A549 (cell line): ENCODE data around the gene MAX. TPM values are rescaled to one million over a fixed set of nuclear protein-coding genes. Genes with fewer than 3 reads are reported as not detected.

Source experiments
- ATAC-seq, 2 experiments: fragments of 200-7000 bp in 1 of 2; fragments of >200 bp in 1 of 2; cut with Nextera tagmentation in 1 of 2; cut with Tn5 transposase in 1 of 2; 3 replicates each; pipeline versions ENCODE4 v1.8.0 to v1.9.1; 2018 to 2020; ENCODE audit warnings: mild to moderate bottlenecking in 1 of 2, moderate library complexity in 1 of 2
- CTCF ChIA-PET: fragments of 300-600 bp; sonication (Branson Sonifier 250); formaldehyde crosslinking; extraction: SDS; loops from one replicate; lab custom pipeline; 2021; ENCODE audit warnings: antibody characterized with exemption, inconsistent platforms; lab: Yijun Ruan, JAX
- POLR2A ChIA-PET: fragments of 350-600 bp; formaldehyde crosslinking; extraction: SDS; loops from one replicate; lab custom pipeline; 2021; ENCODE audit warnings: antibody characterized with exemption, inconsistent platforms; lab: Yijun Ruan, JAX
- DNase-seq, 2 experiments: peaks; one replicate each; pipeline versions ENCODE4 v3.0.0 to v3.0.0-alpha.2; 2011 to 2016; ENCODE audit warnings: low read depth in 1 of 2, low spot score in 1 of 2
- FAIRE-seq: peaks from 2 replicates; lab custom pipeline; 2011; peaks lifted over from hg19 to GRCh38; lab: Jason Lieb, UNC
- H3K27ac ChIP-seq, 2 experiments: fragments of >200 bp; sonication (Bioruptor Twin); formaldehyde crosslinking; 3 replicates each; pipeline ENCODE4 v1.5.1; 2016 to 2017
- H3K4me1 ChIP-seq: fragments of >200 bp; sonication (Bioruptor Twin); formaldehyde crosslinking; 3 replicates; pipeline ENCODE4 v1.6.1; 2016
- H3K4me2 ChIP-seq: fragments of >200 bp; sonication (Bioruptor Twin); formaldehyde crosslinking; 3 replicates; pipeline ENCODE4 v1.6.1; 2016
- H3K4me3 ChIP-seq: fragments of >200 bp; sonication (Bioruptor Twin); formaldehyde crosslinking; 3 replicates; pipeline ENCODE4 v1.5.1; 2016
- H3K9me3 ChIP-seq: fragments of >200 bp; sonication (Bioruptor Twin); formaldehyde crosslinking; 3 replicates; pipeline ENCODE4 v1.6.1; 2016
- ATOH8 ChIP-seq: fragments of 250-450 bp; sonication (Bioruptor Pico); IDR thresholded peaks from 2 replicates; pipeline ENCODE4 v1.5.0; 2020; ENCODE audit warnings: low read depth, mild to moderate bottlenecking, moderate library complexity
- CBX2 ChIP-seq: fragments of 200-600 bp; sonication (generic); IDR thresholded peaks from 2 replicates; pipeline ENCODE4 v1.6.1; 2016; ENCODE audit warnings: low read depth, mild to moderate bottlenecking, borderline replicate concordance
- CHD2 ChIP-seq: fragments of 150-350 bp; IDR thresholded peaks from 2 replicates; pipeline ENCODE4 v1.6.1; 2014; ENCODE audit warnings: low read length; ENCODE audit not compliant: partially characterized antibody
- CHD4 ChIP-seq: fragments of 200-600 bp; sonication (generic); IDR thresholded peaks from 2 replicates; pipeline ENCODE4 v1.6.1; 2016; ENCODE audit warnings: antibody characterized with exemption, mild to moderate bottlenecking, borderline replicate concordance
- EHF ChIP-seq: fragments of 250-450 bp; sonication (Bioruptor Pico); IDR thresholded peaks from 2 replicates; pipeline ENCODE4 v1.5.0; 2020; ENCODE audit warnings: mild to moderate bottlenecking
- EHMT2 ChIP-seq: fragments of 200-600 bp; sonication (generic); IDR thresholded peaks from 2 replicates; pipeline ENCODE4 v1.6.1; 2016; ENCODE audit warnings: antibody characterized with exemption, low read depth, mild to moderate bottlenecking, moderate library complexity
- ELK1 ChIP-seq: fragments of 150-350 bp; IDR thresholded peaks from 2 replicates; pipeline ENCODE4 v1.6.1; 2014; ENCODE audit warnings: low read depth, mild to moderate bottlenecking, low read length
- FOXS1 ChIP-seq: fragments of 250-450 bp; sonication (Bioruptor Pico); IDR thresholded peaks from 2 replicates; pipeline ENCODE4 v1.5.0; 2020; ENCODE audit warnings: mild to moderate bottlenecking, moderate library complexity
- HEYL ChIP-seq: fragments of 250-450 bp; sonication (Bioruptor Pico); IDR thresholded peaks from 2 replicates; pipeline ENCODE4 v1.8.0; 2021; ENCODE audit warnings: mild to moderate bottlenecking, moderate library complexity
- JUN ChIP-seq, 2 experiments: fragments of >200 bp; sonication (Bioruptor Twin); formaldehyde crosslinking; IDR thresholded peaks; 2 replicates in 1 of 2; 3 replicates in 1 of 2; pipeline ENCODE4 v1.6.1; 2016 to 2017
- JUNB ChIP-seq: fragments of >200 bp; sonication (Bioruptor Twin); formaldehyde crosslinking; IDR thresholded peaks from 2 replicates; pipeline ENCODE4 v1.6.1; 2016
- MAFK ChIP-seq: fragments of 450-650 bp; IDR thresholded peaks from 2 replicates; pipeline ENCODE4 v1.6.1; 2014; ENCODE audit not compliant: partially characterized antibody
- MAZ ChIP-seq: fragments of 150-350 bp; IDR thresholded peaks from 2 replicates; pipeline ENCODE4 v1.6.1; 2014; ENCODE audit warnings: antibody characterized with exemption, low read depth, low read length, borderline replicate concordance
- MYC ChIP-seq: IDR thresholded peaks from 2 replicates; pipeline ENCODE4 v1.6.1; 2012; ENCODE audit warnings: mild to moderate bottlenecking, inconsistent platforms, low read length, improper control_type of control experiment, borderline replicate concordance
- NFE2L2 ChIP-seq: fragments of 150-350 bp; conservative IDR thresholded peaks from 2 replicates; pipeline ENCODE4 v1.6.1; 2014; ENCODE audit warnings: low read length
- NR3C1 ChIP-seq: fragments of >200 bp; sonication (Bioruptor Twin); formaldehyde crosslinking; IDR thresholded peaks from 3 replicates; pipeline ENCODE4 v1.6.1; 2017
- RAD21 ChIP-seq, 2 experiments: fragments of >200 bp in 1 of 2; sonication (Bioruptor Twin) in 1 of 2; formaldehyde crosslinking in 1 of 2; IDR thresholded peaks in 1 of 2; conservative IDR thresholded peaks in 1 of 2; 2 replicates in 1 of 2; 3 replicates in 1 of 2; pipeline ENCODE4 v1.6.1; 2012 to 2018; ENCODE audit warnings: inconsistent platforms in 1 of 2
- RCOR1 ChIP-seq: fragments of 150-350 bp; IDR thresholded peaks from 2 replicates; pipeline ENCODE4 v1.6.1; 2014; ENCODE audit warnings: antibody characterized with exemption, low read length, low read depth
- RFX5 ChIP-seq: fragments of 450-650 bp; IDR thresholded peaks from 2 replicates; pipeline ENCODE4 v1.7.1; 2014; ENCODE audit warnings: antibody characterized with exemption, mild to moderate bottlenecking, moderate library complexity
- RNF2 ChIP-seq: fragments of 200-600 bp; sonication (generic); IDR thresholded peaks from 2 replicates; pipeline ENCODE4 v1.6.1; 2016; ENCODE audit warnings: low read depth, mild to moderate bottlenecking, antibody characterized with exemption, moderate library complexity, borderline replicate concordance
- SREBF2 ChIP-seq: fragments of 450-650 bp; IDR thresholded peaks from 2 replicates; pipeline ENCODE4 v1.6.1; 2014; ENCODE audit warnings: mild to moderate bottlenecking, moderate library complexity
- ZFP36 ChIP-seq: fragments of 450-650 bp; IDR thresholded peaks from 2 replicates; pipeline ENCODE4 v1.6.1; 2014; ENCODE audit warnings: borderline replicate concordance; ENCODE audit not compliant: partially characterized antibody
- ZNF302 ChIP-seq: fragments of 250-450 bp; sonication (Bioruptor Pico); IDR thresholded peaks from 2 replicates; pipeline ENCODE4 v1.9.0; 2021; ENCODE audit warnings: inconsistent platforms, mild to moderate bottlenecking, moderate library complexity
- ZSCAN20 ChIP-seq: fragments of 250-450 bp; sonication (Bioruptor Pico); IDR thresholded peaks from 2 replicates; pipeline ENCODE4 v1.8.0; 2022; ENCODE audit warnings: mild to moderate bottlenecking, moderate library complexity
- WGBS: methylation state at CpG from one replicate; pipeline ENCODE4 v1.1.6; 2017; ENCODE audit errors: missing lambda C conversion rate; 5-methylcytosine and 5-hydroxymethylcytosine counted together
- polyA plus RNA-seq, 4 experiments: library from polyadenylated mRNA; depleted of rRNA in 3 of 4; stranded (reverse); fragments of >200 nt; fragmentation: RNase III in 1 of 4; extraction: RNeasy Plus Mini Kit Qiagen cat#74134 plus additional on column Dnase treatment in 1 of 4; gene quantifications; 2 replicates in 3 of 4; 3 replicates in 1 of 4; pipeline ENCODE4 v1.2.3, GENCODE V29; 2011 to 2017
- TF ChIP-seq, protein P1 (sequence below): fragments of >200 bp; sonication (Bioruptor Twin); formaldehyde crosslinking; IDR thresholded peaks from 2 replicates; pipeline ENCODE4 v1.6.1; 2016
- TF ChIP-seq, protein P2 (sequence below): fragments of 450-650 bp; IDR thresholded peaks from 2 replicates; pipeline ENCODE4 v1.6.1; 2014; ENCODE audit warnings: antibody characterized with exemption
- TF ChIP-seq, protein P3 (sequence below): IDR thresholded peaks from 2 replicates; pipeline ENCODE4 v1.6.1; 2012

The MAX gene
- polyA plus RNA-seq, 2 of the 4 experiments (the other 2 are of a cell fraction) = 44.0 to 53.2 TPM

GRCh38 chr14:65096323-65097089 lies 5.8 kb downstream of the MAX start:
- WGBS = 91% methylated on average over 6 of the region's 6 CpGs
- no peaks in the 10 kb centered on the region for H3K9me3 ChIP-seq
- no peak overlapping the region for H3K4me2 ChIP-seq
- H3K4me1 ChIP-seq = peaks cover 8% of the 10 kb centered on the region; the same call in 1 of the 3 replicates
- no peak overlapping the region for H3K4me3 ChIP-seq
- TF ChIP-seq ZSCAN20 = no peak
- no peak for TF ChIP-seq FOXS1
- no peak for TF ChIP-seq RAD21 (conservative IDR thresholded peaks at IDR 0.05 in 1 of 2, IDR thresholded peaks at IDR 0.05 in 1 of 2)
- TF ChIP-seq CHD4 = no peak
- no peak for TF ChIP-seq EHMT2
- TF ChIP-seq, protein P1, sequence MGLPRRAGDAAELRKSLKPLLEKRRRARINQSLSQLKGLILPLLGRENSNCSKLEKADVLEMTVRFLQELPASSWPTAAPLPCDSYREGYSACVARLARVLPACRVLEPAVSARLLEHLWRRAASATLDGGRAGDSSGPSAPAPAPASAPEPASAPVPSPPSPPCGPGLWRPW = no peak
- no peak for TF ChIP-seq NR3C1
- no peak for TF ChIP-seq HEYL (CRISPR knock-in tag)
- no peak for TF ChIP-seq RNF2
- no peak for TF ChIP-seq MYC
- TF ChIP-seq JUN (IDR thresholded peaks at IDR 0.05) = no peak
- TF ChIP-seq ZNF302 (CRISPR knock-in tag) = no peak
- TF ChIP-seq JUNB = no peak
- CTCF ChIA-PET = interaction anchor here (0.7 to 1.8 kb wide), 2 partner anchors 28 to 728 kb away, joined by 3 to 4 read pairs; no protein-coding TSS in a partner anchor
- POLR2A ChIA-PET = no interaction called here
- DNase-seq (no peak), FAIRE-seq (no peak), ATAC-seq (no peak)
- H3K27ac ChIP-seq = no peak overlapping the region

DNA sequence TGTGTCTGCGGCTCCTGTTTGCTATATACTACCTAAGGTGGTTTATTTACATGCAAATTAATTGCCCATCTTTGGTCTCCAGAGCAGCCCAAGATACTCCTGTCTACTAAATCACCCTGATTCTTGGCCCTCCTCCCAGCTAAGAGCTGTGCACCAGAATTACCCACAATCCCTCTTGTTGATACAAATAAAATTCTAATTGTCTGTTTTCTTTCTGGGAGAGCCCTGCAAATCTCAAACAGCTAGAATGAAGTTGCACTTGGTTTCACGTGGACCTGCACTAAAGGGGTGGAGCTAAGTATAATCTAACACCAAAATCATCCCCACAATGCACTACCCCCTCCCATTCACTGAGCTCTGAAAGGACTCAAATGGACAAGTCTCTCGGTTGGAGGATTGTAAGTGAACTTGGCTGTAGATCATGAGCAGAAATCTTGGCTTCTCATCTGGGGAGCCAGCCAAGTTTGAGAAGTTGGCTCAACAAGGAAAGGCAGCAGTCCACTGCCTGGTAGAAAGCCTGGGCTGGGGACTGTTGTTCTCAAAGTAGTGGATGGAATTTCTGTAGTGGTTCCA lies 6.6 kb downstream of the MAX start:
- POLR2A ChIA-PET = no interaction called here
- H3K27ac ChIP-seq = no peak overlapping the region
- no peak for ATAC-seq
- WGBS = 81% methylated on average over 3 of the region's 3 CpGs
- H3K4me2 ChIP-seq = no peak overlapping the region
- peaks cover 3% of the 10 kb centered on the region; the same call in 1 of the 3 replicates for H3K4me1 ChIP-seq
- TF ChIP-seq CBX2 (no peak), NR3C1 (no peak), RNF2 (no peak), NFE2L2 (no peak), ZFP36 (no peak), ELK1 (no peak), EHF (CRISPR knock-in tag) (no peak), MAZ (no peak), SREBF2 (no peak), CHD2 (no peak), MAFK (no peak), RFX5 (no peak), ATOH8 (CRISPR knock-in tag) (no peak), RCOR1 (no peak), FOXS1 (no peak)
- TF ChIP-seq, protein P2, sequence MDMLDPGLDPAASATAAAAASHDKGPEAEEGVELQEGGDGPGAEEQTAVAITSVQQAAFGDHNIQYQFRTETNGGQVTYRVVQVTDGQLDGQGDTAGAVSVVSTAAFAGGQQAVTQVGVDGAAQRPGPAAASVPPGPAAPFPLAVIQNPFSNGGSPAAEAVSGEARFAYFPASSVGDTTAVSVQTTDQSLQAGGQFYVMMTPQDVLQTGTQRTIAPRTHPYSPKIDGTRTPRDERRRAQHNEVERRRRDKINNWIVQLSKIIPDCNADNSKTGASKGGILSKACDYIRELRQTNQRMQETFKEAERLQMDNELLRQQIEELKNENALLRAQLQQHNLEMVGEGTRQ = no peak
- TF ChIP-seq, protein P1 = no peak
- TF ChIP-seq, protein P3, sequence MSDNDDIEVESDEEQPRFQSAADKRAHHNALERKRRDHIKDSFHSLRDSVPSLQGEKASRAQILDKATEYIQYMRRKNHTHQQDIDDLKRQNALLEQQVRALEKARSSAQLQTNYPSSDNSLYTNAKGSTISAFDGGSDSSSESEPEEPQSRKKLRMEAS = no peak
- CTCF ChIA-PET = interaction anchor here (0.7 kb wide), 1 partner anchor 29 kb away, joined by 3 read pairs; no protein-coding TSS in a partner anchor
- H3K9me3 ChIP-seq = no peaks in the 10 kb centered on the region
- FAIRE-seq = no peak
- no peak for DNase-seq
- H3K4me3 ChIP-seq = no peak overlapping the region
